ENCODE results near the gene COL10A1.

COL10A1 gene

DNA sequence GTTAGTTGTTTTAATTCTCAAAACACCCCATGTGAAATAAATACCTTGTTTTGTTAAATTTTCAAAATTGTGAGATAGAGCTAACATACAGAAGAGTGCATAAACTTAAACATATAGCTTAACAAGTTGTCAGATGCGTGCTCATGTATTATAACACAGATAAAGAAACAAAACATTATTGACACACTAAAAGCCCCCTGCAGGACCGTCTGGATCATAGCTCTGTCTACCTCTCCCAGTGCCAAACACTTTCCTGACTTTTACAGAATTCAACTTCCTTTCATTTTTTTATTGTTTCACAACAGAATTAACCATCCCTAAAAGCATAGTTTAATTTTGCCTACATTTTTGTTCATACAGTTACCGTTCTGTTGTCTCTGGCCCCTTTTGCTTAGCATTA is 47.4 kb downstream of the COL10A1 start:
- FAIRE-seq, result no peak
- no peak for DNase-seq (ENCODE audit: insufficient read length)
- TF ChIP-seq TAF1 (IDR thresholded peaks at IDR 0.05; ENCODE audit: borderline replicate concordance, low read depth, low read length) (no peak), POLR2AphosphoS5 (IDR thresholded peaks at IDR 0.05; ENCODE audit: low read depth, low read length) (no peak), POLR2A (IDR thresholded peaks at IDR 0.05; ENCODE audit: low read depth, low read length) (no peak)

GRCh38 chr6:116074732-116075390 is 51.1 kb downstream of the COL10A1 start:
- no peak for DNase-seq (ENCODE audit: insufficient read length)
- FAIRE-seq, result no peak
- TF ChIP-seq POLR2A (IDR thresholded peaks at IDR 0.05; ENCODE audit: low read depth, low read length), result no peak

DNA sequence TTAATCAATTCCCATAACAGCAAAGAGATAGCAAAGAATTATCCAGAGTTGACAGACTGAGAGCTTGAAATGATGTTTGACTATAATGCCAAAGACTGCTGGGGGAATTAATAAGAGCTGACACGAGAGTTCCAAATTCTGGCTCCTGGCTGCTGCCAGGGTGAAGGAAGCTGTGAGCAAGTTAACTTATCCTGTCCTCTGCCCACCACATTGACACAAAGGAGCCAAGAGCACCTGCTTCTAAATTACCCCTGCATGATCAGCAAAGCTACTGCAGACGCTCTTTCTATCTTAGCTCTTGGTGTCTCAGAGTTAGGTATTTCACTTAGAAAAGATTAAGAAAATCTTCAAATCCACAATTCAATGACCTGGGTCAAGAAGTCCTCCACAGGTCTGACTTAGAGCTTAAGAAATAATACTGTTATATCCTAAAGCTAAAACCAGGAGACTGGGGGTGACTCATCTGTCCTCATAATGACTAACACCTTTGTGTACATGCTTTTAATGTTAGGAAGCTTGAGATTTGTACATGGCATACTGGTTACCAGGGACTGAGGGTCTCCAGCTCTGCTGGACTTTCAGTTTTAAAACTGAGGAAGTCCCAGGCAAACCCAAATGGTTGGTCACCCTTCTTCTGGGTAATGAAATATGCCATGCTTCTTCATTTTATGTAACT is 52.0 kb downstream of the COL10A1 start:
- FAIRE-seq (no peak), DNase-seq (ENCODE audit: insufficient read length) (no peak)
- no peak for TF ChIP-seq TAF1 (IDR thresholded peaks at IDR 0.05; ENCODE audit: borderline replicate concordance, low read depth, low read length)
- TF ChIP-seq POLR2A (IDR thresholded peaks at IDR 0.05; ENCODE audit: low read depth, low read length), result no peak
- TF ChIP-seq POLR2AphosphoS5 (IDR thresholded peaks at IDR 0.05; ENCODE audit: low read depth, low read length), result no peak

- FAIRE-seq, result no peak
- no peak for DNase-seq (ENCODE audit: insufficient read length)
- TF ChIP-seq POLR2A (IDR thresholded peaks at IDR 0.05; ENCODE audit: low read depth, low read length) (no peak), TAF1 (IDR thresholded peaks at IDR 0.05; ENCODE audit: borderline replicate concordance, low read depth, low read length) (no peak), POLR2AphosphoS5 (IDR thresholded peaks at IDR 0.05; ENCODE audit: low read depth, low read length) (no peak)
Observed at GRCh38 chr6:116072368-116072767, 53.6 kb downstream of the COL10A1 start.

- DNase-seq (ENCODE audit: insufficient read length), result no peak
- peak; percentile 40 for FAIRE-seq
- TF ChIP-seq POLR2AphosphoS5 (IDR thresholded peaks at IDR 0.05; ENCODE audit: low read depth, low read length) (no peak), TAF1 (IDR thresholded peaks at IDR 0.05; ENCODE audit: borderline replicate concordance, low read depth, low read length) (no peak), POLR2A (IDR thresholded peaks at IDR 0.05; ENCODE audit: low read depth, low read length) (no peak)
Observed at GRCh38 chr6:116070616-116071389, 55.1 kb downstream of the COL10A1 start.

- TF ChIP-seq POLR2A (IDR thresholded peaks at IDR 0.05; ENCODE audit: low read depth, low read length), result no peak
- no peak for TF ChIP-seq TAF1 (IDR thresholded peaks at IDR 0.05; ENCODE audit: borderline replicate concordance, low read depth, low read length)
- TF ChIP-seq POLR2AphosphoS5 (IDR thresholded peaks at IDR 0.05; ENCODE audit: low read depth, low read length), result no peak
- no peak for DNase-seq (ENCODE audit: insufficient read length)
- no peak for FAIRE-seq
Observed at GRCh38 chr6:116070101-116070500, 55.8 kb downstream of the COL10A1 start.

All from GM12892 (cell line).